NCI-H748 treated with DMSO at 0.1 percent for 48 hours (cell line): ENCODE data around the gene DSE.

Experiments used
- DNase-seq: peaks from one replicate; lab custom pipeline; 2025; lab: John Stamatoyannopoulos, UW

Gene DSE

DNA sequence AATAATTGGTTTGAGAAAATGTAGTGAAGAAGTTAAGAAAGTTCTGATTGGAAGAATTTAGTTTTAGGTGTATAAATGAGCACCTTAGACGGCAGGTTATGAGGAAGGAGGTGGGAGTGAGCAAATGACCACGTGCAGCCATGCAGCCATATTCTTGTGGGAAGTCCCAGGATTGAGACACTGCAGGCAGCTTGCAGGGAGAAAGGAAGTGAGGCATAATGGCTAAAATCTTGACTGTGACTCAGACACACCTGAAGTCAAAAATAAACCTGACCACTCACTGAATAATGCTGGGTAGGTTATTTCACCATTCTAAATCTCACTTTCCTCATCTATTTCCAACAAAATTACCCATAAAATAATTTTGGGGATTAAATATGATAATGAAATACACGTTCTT lies 16.6 kb downstream of the DSE start:
- DNase-seq, result no peak

- DNase-seq, result no peak
Measured at GRCh38 chr6:116388924-116389323, 18.2 kb downstream of the DSE start.

DNA sequence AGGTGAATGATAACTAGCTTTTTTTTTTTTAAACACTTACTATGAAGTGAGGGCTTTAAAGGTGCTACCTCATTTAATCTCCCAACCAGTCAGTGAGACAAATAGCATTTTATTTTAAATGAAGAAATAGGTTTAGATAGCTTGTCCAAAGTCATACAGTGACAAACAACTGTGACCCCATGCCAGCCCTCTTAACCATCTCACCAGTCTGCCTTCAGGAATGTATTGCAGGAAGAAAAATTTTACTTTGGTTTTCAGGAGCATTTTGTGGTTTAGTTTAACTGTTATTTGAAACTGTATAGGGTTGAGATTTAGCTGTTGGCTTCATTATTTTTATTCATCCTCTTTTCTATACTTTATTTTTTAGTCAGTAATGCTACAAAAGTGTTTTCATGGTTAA lies 18.6 kb downstream of the DSE start:
- no peak for DNase-seq

GRCh38 chr6:116390581-116390980 lies 19.8 kb downstream of the DSE start:
- DNase-seq, result no peak

- no peak for DNase-seq
Measured at GRCh38 chr6:116392132-116393013, 21.6 kb downstream of the DSE start.

DNA sequence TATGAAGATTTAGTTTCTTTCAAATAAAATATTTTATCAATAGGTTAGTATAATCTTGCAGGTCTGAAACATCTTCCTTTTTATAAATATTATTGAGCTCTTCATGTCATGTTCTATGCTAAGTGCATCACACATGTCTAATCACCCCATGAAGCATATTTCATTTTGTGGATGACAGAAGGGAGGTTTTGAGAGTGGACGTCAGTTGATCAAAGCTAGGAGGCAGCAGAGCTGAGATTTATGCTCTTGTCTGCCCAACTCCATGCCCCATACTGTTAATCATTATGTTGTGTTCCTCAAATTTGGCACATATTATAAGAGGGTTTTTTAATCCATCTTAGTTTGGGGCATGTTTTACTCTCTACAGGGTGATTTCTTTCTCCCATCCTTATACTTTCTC lies 22.7 kb downstream of the DSE start:
- DNase-seq, result no peak

GRCh38 chr6:116395647-116396046 lies 24.9 kb downstream of the DSE start:
- DNase-seq, result no peak

DNA sequence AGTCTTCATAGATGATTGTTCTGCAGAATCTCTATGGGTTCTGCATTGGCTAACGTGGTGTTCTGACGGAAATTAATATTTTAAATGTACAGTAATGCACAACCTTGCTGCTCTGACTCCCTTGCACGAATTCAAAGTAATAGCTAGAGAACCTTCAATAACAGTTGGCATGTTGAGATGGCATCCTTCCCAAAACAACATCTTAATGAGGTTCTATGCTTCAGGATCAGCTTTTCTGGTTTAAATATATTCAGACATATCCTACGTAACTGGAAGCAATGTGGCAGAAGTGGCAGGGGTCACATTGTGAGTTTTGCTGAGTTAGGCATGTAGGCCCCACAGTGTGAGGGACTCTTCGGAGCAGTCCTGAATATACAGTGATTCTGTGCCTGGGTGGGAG lies 25.7 kb downstream of the DSE start:
- DNase-seq, result no peak

DNA sequence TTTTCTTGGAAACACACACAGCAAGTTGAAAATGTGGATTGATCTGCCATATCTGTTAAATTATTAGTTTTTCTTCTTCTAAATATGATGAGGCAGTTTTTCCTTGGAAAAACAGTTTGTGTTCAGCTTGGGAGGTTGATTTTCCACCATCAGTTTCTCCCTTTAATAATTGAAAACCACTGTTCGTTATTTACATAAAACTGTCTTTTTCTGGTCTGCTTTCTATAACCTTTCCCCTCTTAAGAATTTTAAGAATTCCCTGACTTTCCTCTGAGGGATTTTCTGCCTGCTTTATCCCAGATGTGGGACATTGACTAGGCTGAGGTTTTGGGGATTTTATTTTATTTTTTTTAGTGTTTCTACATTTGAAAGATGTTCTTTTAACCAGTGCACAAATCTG lies 27.2 kb downstream of the DSE start:
- DNase-seq, result no peak

DNA sequence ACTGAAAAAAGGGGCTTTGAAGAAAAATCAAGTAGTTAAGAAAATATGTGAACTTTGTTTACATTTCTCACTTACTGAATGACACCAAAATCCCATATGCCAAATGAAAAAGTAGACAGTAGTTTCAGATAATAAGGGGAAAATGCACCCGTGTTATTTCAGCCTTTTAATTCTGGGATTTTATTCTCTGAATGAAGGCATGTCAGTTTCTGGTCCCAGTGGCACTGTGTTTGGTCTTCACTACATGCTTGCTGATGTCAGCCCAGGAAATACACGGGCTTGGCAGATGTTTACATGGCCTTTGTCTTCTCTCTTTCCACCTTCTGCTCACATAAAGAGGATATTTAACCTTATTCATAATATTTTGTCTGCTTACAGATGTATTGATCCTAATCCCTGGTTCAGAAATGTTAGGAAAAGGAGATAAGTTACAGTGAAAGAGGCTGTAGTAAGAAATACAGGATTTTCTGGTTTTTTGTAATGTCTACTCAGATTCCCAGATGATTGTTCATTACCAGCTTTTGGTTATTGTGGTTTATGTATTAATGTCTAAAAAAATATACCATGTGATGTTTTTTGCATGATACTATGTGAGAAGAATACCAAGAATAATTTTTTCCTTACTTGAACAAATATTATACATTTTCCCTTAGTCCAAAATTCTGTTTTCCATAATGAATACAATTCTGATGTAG lies 27.7 kb downstream of the DSE start:
- DNase-seq, result no peak

DNA sequence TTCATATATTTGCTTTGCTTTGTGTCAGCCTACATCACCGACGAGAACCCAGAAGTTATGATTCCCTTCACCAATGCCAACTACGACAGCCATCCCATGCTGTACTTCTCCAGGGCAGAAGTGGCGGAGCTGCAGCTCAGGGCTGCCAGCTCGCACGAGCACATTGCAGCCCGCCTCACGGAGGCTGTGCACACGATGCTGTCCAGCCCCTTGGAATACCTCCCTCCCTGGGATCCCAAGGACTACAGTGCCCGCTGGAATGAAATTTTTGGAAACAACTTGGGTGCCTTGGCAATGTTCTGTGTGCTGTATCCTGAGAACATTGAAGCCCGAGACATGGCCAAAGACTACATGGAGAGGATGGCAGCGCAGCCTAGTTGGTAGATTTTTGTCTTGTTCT lies 28.5 kb downstream of the DSE start:
- no peak for DNase-seq

- no peak for DNase-seq
Measured at GRCh38 chr6:116400328-116400727, 29.6 kb downstream of the DSE start.

DNA sequence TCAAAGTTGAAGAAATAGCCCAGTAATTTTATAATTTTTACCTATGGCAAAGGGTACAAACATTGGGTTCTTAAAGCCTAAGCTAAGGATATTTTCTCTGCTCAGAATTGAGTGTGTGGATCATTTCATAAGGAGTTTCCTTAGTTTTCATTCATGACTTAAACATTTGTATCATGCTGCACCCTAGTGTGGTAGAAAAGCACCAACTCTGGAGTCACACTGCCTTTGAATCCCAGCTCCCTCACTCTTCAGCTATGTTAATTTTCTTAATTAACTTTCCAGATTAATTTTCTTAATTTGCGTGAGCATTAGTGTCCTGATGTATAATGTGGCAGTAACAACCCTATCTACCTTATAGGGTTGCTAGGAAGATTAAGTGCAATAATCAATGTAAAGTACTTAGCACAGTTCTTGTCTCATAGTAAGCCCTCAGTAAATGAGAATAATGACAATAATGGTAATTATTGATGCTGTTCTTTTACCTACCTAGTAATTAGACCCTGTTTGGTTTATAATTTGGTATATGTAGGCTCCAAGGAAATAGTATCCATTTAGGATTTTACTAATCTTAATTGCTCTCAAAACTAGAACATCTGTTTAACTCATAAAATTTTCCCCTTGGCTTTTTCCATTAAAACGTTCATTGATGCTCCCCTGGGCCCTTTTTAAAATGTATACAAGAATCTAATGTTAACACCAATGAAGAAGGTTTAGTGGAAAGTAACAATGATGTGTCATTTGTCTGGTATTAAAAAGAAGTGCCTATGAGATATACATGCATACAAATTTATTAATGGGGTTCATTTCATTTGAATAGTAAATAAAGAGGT lies 31.6 kb downstream of the DSE start:
- DNase-seq, result peak; percentile 47

GRCh38 chr6:116403205-116403604 lies 32.5 kb downstream of the DSE start:
- DNase-seq, result no peak

DNA sequence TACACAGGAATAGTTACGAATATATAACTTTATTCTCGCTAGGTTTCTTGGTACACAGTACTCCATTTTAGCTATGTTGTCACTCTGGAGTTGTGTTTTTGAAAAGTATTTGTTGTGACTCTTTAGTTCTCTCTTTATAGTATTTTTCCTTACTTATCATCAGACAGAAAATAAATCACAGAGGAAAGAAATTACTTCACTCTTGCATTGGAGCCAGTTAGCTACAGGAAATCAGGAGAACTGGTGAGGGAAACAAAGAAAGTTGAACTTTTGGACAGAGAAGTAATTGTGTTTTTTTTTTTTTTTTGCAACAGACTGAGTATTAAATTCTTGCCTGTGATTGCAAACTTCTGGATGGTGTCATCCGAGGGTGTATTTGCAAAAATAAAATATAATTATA lies 33.9 kb downstream of the DSE start:
- DNase-seq, result no peak

- no peak for DNase-seq
Measured at GRCh38 chr6:116405138-116405537, 34.4 kb downstream of the DSE start.

DNA sequence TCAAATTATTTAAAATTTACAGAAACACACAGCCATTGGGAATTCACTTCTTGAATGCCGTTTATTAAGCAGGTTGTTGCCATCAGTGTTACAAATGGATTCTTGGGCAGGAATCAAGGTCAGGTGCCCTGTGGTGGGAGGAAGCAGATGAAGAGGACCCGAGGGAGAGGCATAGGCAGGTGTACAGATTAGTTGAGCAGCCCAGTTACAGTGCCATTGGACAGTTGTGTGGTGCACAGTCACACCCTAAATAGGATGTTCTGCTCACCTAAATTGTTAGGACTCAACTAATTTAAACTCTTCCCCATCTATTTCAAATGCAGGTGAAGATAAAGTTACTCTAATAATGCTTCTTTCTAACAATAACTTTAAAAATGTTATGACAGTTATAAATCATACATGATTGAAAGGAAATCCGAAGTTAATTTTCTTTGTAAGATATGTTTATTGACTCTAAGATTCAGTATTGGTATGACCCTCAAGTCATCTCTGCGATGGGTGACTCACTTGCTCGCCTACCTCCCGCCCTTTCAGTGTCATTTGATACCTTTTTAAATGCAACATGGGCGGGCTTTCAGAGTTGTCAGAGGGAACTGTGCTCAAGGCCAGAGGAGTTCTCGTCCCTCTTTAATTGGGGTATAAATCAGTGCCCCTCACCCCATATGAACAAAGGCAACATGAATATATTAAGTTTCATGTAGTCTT lies 35.1 kb downstream of the DSE start:
- no peak for DNase-seq

DNA sequence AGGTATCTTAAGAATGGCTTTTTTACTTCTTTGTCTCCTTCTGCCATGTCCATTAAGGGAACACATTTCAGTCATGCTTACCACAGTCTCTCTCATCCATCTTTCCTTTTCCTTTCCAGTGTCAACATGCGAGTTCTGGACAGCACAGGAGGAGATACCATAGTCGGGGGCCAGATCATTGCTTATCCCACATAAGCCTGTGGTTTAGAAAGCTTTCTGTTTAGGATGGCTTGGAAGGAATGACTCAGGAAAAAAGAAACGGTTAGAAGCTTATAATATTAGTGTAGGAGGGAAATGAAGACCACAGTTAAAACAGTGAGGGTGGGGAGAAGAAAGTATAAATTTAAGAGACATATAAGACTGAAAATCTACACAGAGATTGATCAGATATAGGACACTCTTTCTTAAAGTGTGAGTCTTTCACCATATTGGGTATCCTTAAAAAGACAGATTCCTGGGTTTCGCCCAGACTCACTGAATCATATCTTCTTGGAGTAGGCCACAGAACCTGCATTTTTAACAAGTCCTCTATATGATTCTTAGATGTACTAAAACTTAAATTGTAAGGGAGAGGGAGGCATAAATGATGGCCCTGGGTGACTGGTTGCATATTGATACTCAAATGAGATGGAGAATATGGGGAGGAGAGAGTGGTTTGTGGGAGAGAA lies 36.1 kb downstream of the DSE start:
- DNase-seq, result no peak

GRCh38 chr6:116408491-116408890 lies 37.7 kb downstream of the DSE start:
- no peak for DNase-seq

DNA sequence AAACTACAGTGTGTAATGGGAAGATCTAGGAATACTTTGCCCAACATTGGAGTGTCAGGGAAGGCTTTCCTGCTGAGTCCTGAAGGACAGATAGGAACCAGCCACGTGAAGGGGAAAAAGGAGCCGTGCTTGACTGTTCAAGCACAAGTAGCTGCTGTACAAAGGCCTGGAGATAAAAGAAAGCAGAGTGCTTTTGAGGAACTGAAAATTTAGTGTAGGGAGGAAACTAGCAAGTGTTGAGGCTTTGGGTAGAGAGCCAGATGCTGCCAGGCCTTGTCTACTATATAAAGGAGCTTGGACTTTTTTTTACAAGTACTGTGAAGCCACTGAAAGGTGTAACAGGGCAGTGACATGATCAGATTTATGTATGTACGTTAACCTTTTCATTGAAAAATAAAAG lies 39.0 kb downstream of the DSE start:
- DNase-seq, result no peak

DNA sequence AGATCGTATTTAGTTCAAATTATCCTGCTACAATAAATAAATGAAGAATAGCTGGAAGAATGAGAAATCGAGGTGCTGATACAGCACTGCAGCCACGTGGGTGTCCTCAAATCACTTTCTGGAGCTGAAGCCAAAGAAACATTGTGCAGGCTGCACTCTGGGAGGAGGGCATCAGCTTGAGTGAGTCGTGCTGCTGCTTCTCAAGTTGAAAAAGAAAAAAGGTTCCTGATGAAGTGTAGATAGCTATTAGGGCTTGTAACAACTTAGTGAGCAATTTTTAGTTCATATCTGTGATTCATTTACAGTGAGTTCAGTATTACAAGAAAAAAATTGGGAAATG lies 40.5 kb downstream of the DSE start:
- no peak for DNase-seq

GRCh38 chr6:116412270-116412669 lies 41.5 kb downstream of the DSE start:
- no peak for DNase-seq
